Measurements from ENCODE around the gene DCAF5. TPM values are rescaled to one million over a fixed set of nuclear protein-coding genes. Genes with fewer than 3 reads are reported as not detected.

Gene DCAF5
- total and polyA plus RNA-seq, 2 of the 13 experiments (the other 11 are each of a cell fraction or from before 2014, with no cell fraction given) = 13.4 to 31.6 TPM

- in situ Hi-C loops (cut with HindIII; ENCODE audit: extremely low pct_ligation_motif_present, low pct_unique_long_range_greater_than_20kb) = no loop called here
- no peak overlapping the region for H3K4me2 ChIP-seq (ENCODE audit: low read depth, low read length)
- peaks cover 8 to 34% of the 10 kb centered on the region in 2 experiments; a peak in 1 of 5 replicates for H3K36me3 ChIP-seq (replicated peaks in 1 of 2; ENCODE audit: control insufficient read depth in 1 of 2, insufficient read depth in 2 of 2, low read length in 2 of 2)
- no peak overlapping the region for H3K27ac ChIP-seq (ENCODE audit: extremely low read length, insufficient read depth, low read length)
- POLR2A ChIA-PET = no interaction called here
- CTCF ChIA-PET (ENCODE audit: low intra/inter-chr PET ratio, low total read pairs) = no interaction called here
- FAIRE-seq (no peak), DNase-seq (ENCODE audit: low spot score) (no peak), ATAC-seq (no peak)
- no TSS peak for BruUV-seq (replicated peaks)
- H3K27me3 ChIP-seq (ENCODE audit: control insufficient read depth in 1 of 2, insufficient read depth in 2 of 2, low read length in 2 of 2) = no peaks in the 10 kb centered on the region
- H3K4me3 ChIP-seq (replicated peaks in 1 of 3; ENCODE audit: insufficient read depth in 1 of 3, low read depth in 2 of 3, low read length in 3 of 3) = no peak overlapping the region
- H3K79me2 ChIP-seq (ENCODE audit: insufficient read depth, low read length) = no peaks in the 10 kb centered on the region
- H3K9me3 ChIP-seq (ENCODE audit: low read length) = no peaks in the 10 kb centered on the region
- H3K4me1 ChIP-seq (ENCODE audit: insufficient read depth, low read length) = peaks cover 11% of the 10 kb centered on the region
- 97% methylated on average over 3 of the region's 3 CpGs for WGBS (ENCODE audit: low lambda C conversion rate)
- H3K9ac ChIP-seq (ENCODE audit: insufficient read depth, low read depth, low read length) = no peak overlapping the region
- TF ChIP-seq ZNF737 (CRISPR knock-in tag; IDR thresholded peaks at IDR 0.05; ENCODE audit: borderline replicate concordance) (no peak), MED13 (CRISPR knock-in tag; IDR thresholded peaks at IDR 0.05) (no peak), ZBED4 (CRISPR knock-in tag; IDR thresholded peaks at IDR 0.05; ENCODE audit: borderline replicate concordance) (no peak), MAFF (IDR thresholded peaks at IDR 0.05; ENCODE audit: low read depth, low read length) (no peak)
- H2AFZ ChIP-seq (ENCODE audit: low read length) = no peak overlapping the region
- intact Hi-C loops (cut with micrococcal nuclease; ENCODE audit: unreplicated experiment) = no loop called here
- H4K20me1 ChIP-seq (ENCODE audit: insufficient read depth, low read length) = no peaks in the 10 kb centered on the region
Observed at GRCh38 chr14:69076341-69076740, 76.6 kb downstream of the DCAF5 start.

- no peaks in the 10 kb centered on the region for H3K27me3 ChIP-seq (ENCODE audit: control insufficient read depth in 1 of 2, insufficient read depth in 2 of 2, low read length in 2 of 2)
- no peak for TF ChIP-seq CENPBD1 (CRISPR knock-in tag; IDR thresholded peaks at IDR 0.05; ENCODE audit: borderline replicate concordance, low read depth)
- TF ChIP-seq JUN (CRISPR knock-in tag; IDR thresholded peaks at IDR 0.05) = no peak
- TF ChIP-seq AGO1 (IDR thresholded peaks at IDR 0.05; ENCODE audit: low read depth, low read length, poor library complexity, severe bottlenecking) = no peak
- TF ChIP-seq CBX1 (IDR thresholded peaks at IDR 0.05; ENCODE audit: low read depth) = no peak
- TF ChIP-seq GATA4 (IDR thresholded peaks at IDR 0.05; ENCODE audit: borderline replicate concordance, low read depth) = no peak
- TF ChIP-seq CBX2 (IDR thresholded peaks at IDR 0.05; ENCODE audit: low read depth, low read length) = no peak
- TF ChIP-seq CBX2 (CRISPR knock-in tag; IDR thresholded peaks at IDR 0.05; ENCODE audit: low read depth) = no peak
- TF ChIP-seq ZNF12 (CRISPR knock-in tag; IDR thresholded peaks at IDR 0.05) = no peak
- TF ChIP-seq CREB1 (IDR thresholded peaks at IDR 0.05) = no peak
- TF ChIP-seq CREB1 (CRISPR knock-in tag; IDR thresholded peaks at IDR 0.05) = no peak
- no peak for TF ChIP-seq ATF4 (CRISPR knock-in tag; IDR thresholded peaks at IDR 0.05)
- H3K36me3 ChIP-seq (replicated peaks in 1 of 2; ENCODE audit: control insufficient read depth in 1 of 2, insufficient read depth in 2 of 2, low read length in 2 of 2) = peaks cover 7 to 40% of the 10 kb centered on the region in 2 experiments; a peak in 1 of 5 replicates
- no peak overlapping the region for H2AFZ ChIP-seq (ENCODE audit: low read length)
- POLR2A ChIA-PET = no interaction called here
- H3K9ac ChIP-seq (ENCODE audit: insufficient read depth, low read depth, low read length) = no peak overlapping the region
- WGBS (ENCODE audit: low lambda C conversion rate) = 72% methylated on average over 1 of the region's 1 CpG
- CTCF ChIA-PET (ENCODE audit: low intra/inter-chr PET ratio, low total read pairs) = no interaction called here
- no TSS peak for BruUV-seq (replicated peaks)
- no peaks in the 10 kb centered on the region for H3K4me1 ChIP-seq (ENCODE audit: insufficient read depth, low read length)
- no peaks in the 10 kb centered on the region for H4K20me1 ChIP-seq (ENCODE audit: insufficient read depth, low read length)
- H3K4me3 ChIP-seq (replicated peaks in 1 of 3; ENCODE audit: insufficient read depth in 1 of 3, low read depth in 2 of 3, low read length in 3 of 3) = no peak overlapping the region
- FAIRE-seq = no peak
- H3K27ac ChIP-seq (ENCODE audit: extremely low read length, insufficient read depth, low read length) = no peak overlapping the region
- no peaks in the 10 kb centered on the region for H3K79me2 ChIP-seq (ENCODE audit: insufficient read depth, low read length)
- intact Hi-C loops (cut with micrococcal nuclease; ENCODE audit: unreplicated experiment) = no loop called here
- H3K9me3 ChIP-seq (ENCODE audit: low read length) = no peaks in the 10 kb centered on the region
- in situ Hi-C loops (cut with HindIII; ENCODE audit: extremely low pct_ligation_motif_present, low pct_unique_long_range_greater_than_20kb) = no loop called here
- H3K4me2 ChIP-seq (ENCODE audit: low read depth, low read length) = no peak overlapping the region
- DNase-seq (ENCODE audit: low spot score) = no peak
- no peak for ATAC-seq
Observed at GRCh38 chr14:69073915-69074314, 79.0 kb downstream of the DCAF5 start.

All from HepG2 (cell line).